ENCODE data around the gene TMC7.

GRCh38 chr16:19077879-19078278 lies 94.1 kb downstream of the TMC7 start:
- no peak for TF ChIP-seq POLR2A (IDR thresholded peaks at IDR 0.05)
- no peak for TF ChIP-seq CTCF (IDR thresholded peaks at IDR 0.05)

Data from esophagus squamous epithelium (tissue), 4 donors.